Activated CD8-positive, alpha-beta T cell treated with anti-CD3 and anti-CD28 coated beads, Interleukin-2, amount 10 ng/mL, durations not matched to agents 7 days and 5 days (primary cell): ENCODE results near the gene TBC1D2B. TPM values are rescaled to one million over a fixed set of nuclear protein-coding genes. Genes with fewer than 3 reads are reported as not detected.

Experiments used
- ATAC-seq: fragments of 150-1000 bp; cut with Tn5 transposase; one replicate; pipeline ENCODE4 v1.10.0; 2021; ENCODE audit warnings: moderate library complexity
- CTCF ChIA-PET: fragments of 350-600 bp; sonication (Branson Sonifier 250); formaldehyde crosslinking; loops from one replicate; lab custom pipeline; 2021; ENCODE audit warnings: antibody characterized with exemption; lab: Charles Lee
- POLR2A ChIA-PET: fragments of 350-600 bp; sonication (Branson Sonifier 250); formaldehyde crosslinking; loops from one replicate; lab custom pipeline; 2021; ENCODE audit warnings: antibody characterized with exemption; lab: Charles Lee
- DNase-seq: peaks from one replicate; pipeline ENCODE4 v3.0.0-alpha.2; 2020
- H3K27ac Mint-ChIP-seq: one replicate; pipeline ENCODE4 v1.8.0; 2021; ENCODE audit warnings: mild to moderate bottlenecking, mixed read lengths
- H3K27me3 Mint-ChIP-seq: one replicate; pipeline ENCODE4 v1.8.0; 2021; ENCODE audit warnings: low read depth, mixed read lengths
- H3K36me3 Mint-ChIP-seq: one replicate; pipeline ENCODE4 v1.8.0; 2021; ENCODE audit warnings: low read depth, mixed read lengths
- H3K4me1 Mint-ChIP-seq: one replicate; pipeline ENCODE4 v1.8.0; 2021; ENCODE audit warnings: low read depth, mixed read lengths
- H3K4me3 Mint-ChIP-seq: one replicate; pipeline ENCODE4 v1.8.0; 2021; ENCODE audit warnings: mild to moderate bottlenecking, mixed read lengths
- H3K9me3 Mint-ChIP-seq: one replicate; pipeline ENCODE4 v1.8.0; 2022; ENCODE audit warnings: mixed read lengths; ENCODE audit not compliant: insufficient read depth
- total RNA-seq, 2 experiments: library from RNA; stranded (reverse); gene quantifications; one replicate each; pipeline ENCODE4 v1.2.3, GENCODE V29; 2021

TBC1D2B gene
- total RNA-seq, 2 experiments from 2014 or later = 109 to 119 TPM

GRCh38 chr15:78052545-78052944 lies 25.0 kb downstream of the TBC1D2B start:
- POLR2A ChIA-PET = interaction anchor here (0.6 to 5.8 kb wide), 6 partner anchors 9 to 27 kb away, joined by 3 to 71 read pairs (median 21); no protein-coding TSS in a partner anchor
- ATAC-seq (no peak), DNase-seq (peak; percentile 20)
- peaks cover 66% of the 10 kb centered on the region for H3K36me3 Mint-ChIP-seq
- peak overlapping the region; percentile 42 for H3K4me3 Mint-ChIP-seq
- peaks cover 95% of the 10 kb centered on the region for H3K4me1 Mint-ChIP-seq
- no peaks in the 10 kb centered on the region for H3K27me3 Mint-ChIP-seq
- no peaks in the 10 kb centered on the region for H3K9me3 Mint-ChIP-seq
- peak overlapping the region; percentile 94 for H3K27ac Mint-ChIP-seq
- CTCF ChIA-PET = interaction anchor here (0.7 to 21.0 kb wide), 9 partner anchors 8 to 56 kb away, joined by 3 to 305 read pairs (median 7); partner anchors contain the start of gene TBC1D2B

- ChIA-PET CTCF (interaction anchor here (0.7 to 21.0 kb wide), 10 partner anchors 9 to 57 kb away, joined by 3 to 305 read pairs (median 6); partner anchors contain the start of genes SH2D7 and TBC1D2B), POLR2A (interaction anchor here (0.8 to 5.8 kb wide), 6 partner anchors 9 to 27 kb away, joined by 3 to 71 read pairs (median 22); partner anchors contain the start of gene TBC1D2B)
- Mint-ChIP-seq H3K27ac (peak overlapping the region; percentile 94), H3K4me1 (peaks cover 95% of the 10 kb centered on the region), H3K4me3 (peak overlapping the region; percentile 42), H3K9me3 (no peaks in the 10 kb centered on the region), H3K27me3 (no peaks in the 10 kb centered on the region), H3K36me3 (peaks cover 71% of the 10 kb centered on the region)
- no peak for ATAC-seq
- DNase-seq = peak; percentile 19
Measured at GRCh38 chr15:78052001-78052401, 25.5 kb downstream of the TBC1D2B start.

GRCh38 chr15:78051596-78051995 lies 25.9 kb downstream of the TBC1D2B start:
- Mint-ChIP-seq H3K36me3 (peaks cover 75% of the 10 kb centered on the region), H3K9me3 (no peaks in the 10 kb centered on the region), H3K27ac (peak overlapping the region; percentile 94), H3K4me3 (peak overlapping the region; percentile 42), H3K27me3 (no peaks in the 10 kb centered on the region), H3K4me1 (peaks cover 95% of the 10 kb centered on the region)
- CTCF ChIA-PET = interaction anchor here (0.7 to 21.0 kb wide), 10 partner anchors 8 to 57 kb away, joined by 3 to 305 read pairs (median 6); partner anchors contain the start of genes SH2D7 and TBC1D2B
- no peak for DNase-seq
- no peak for ATAC-seq
- POLR2A ChIA-PET = interaction anchor here (1.0 to 5.8 kb wide), 6 partner anchors 9 to 52 kb away, joined by 3 to 71 read pairs (median 26); partner anchors contain the start of gene TBC1D2B

GRCh38 chr15:78050826-78051225 lies 26.7 kb downstream of the TBC1D2B start:
- Mint-ChIP-seq H3K27ac (peak overlapping the region; percentile 94), H3K27me3 (no peaks in the 10 kb centered on the region), H3K9me3 (no peaks in the 10 kb centered on the region), H3K4me1 (peaks cover 95% of the 10 kb centered on the region), H3K36me3 (peaks cover 75% of the 10 kb centered on the region), H3K4me3 (peak overlapping the region; percentile 60)
- ChIA-PET CTCF (interaction anchor here (0.6 to 21.0 kb wide), 11 partner anchors 9 to 58 kb away, joined by 3 to 305 read pairs (median 7); partner anchors contain the start of genes SH2D7 and TBC1D2B), POLR2A (interaction anchor here (1.3 to 5.8 kb wide), 8 partner anchors 8 to 213 kb away, joined by 3 to 71 read pairs (median 10); partner anchors contain the start of genes DNAJA4 and TBC1D2B)
- DNase-seq (no peak), ATAC-seq (no peak)

GRCh38 chr15:78050441-78050809 lies 27.1 kb downstream of the TBC1D2B start:
- ChIA-PET CTCF (interaction anchor here (0.6 to 21.0 kb wide), 10 partner anchors 9 to 58 kb away, joined by 3 to 305 read pairs (median 8); partner anchors contain the start of genes SH2D7 and TBC1D2B), POLR2A (interaction anchor here (1.1 to 5.8 kb wide), 10 partner anchors 9 to 214 kb away, joined by 3 to 71 read pairs (median 6); partner anchors contain the start of genes DNAJA4, SH2D7 and TBC1D2B)
- peaks cover 74% of the 10 kb centered on the region for H3K36me3 Mint-ChIP-seq
- H3K27ac Mint-ChIP-seq = peak overlapping the region; percentile 94
- no peak for DNase-seq
- peak; percentile 15 for ATAC-seq
- H3K27me3 Mint-ChIP-seq = no peaks in the 10 kb centered on the region
- peaks cover 94% of the 10 kb centered on the region for H3K4me1 Mint-ChIP-seq
- H3K4me3 Mint-ChIP-seq = peak overlapping the region; percentile 60
- H3K9me3 Mint-ChIP-seq = no peaks in the 10 kb centered on the region

GRCh38 chr15:78049691-78050440 lies 27.6 kb downstream of the TBC1D2B start:
- CTCF ChIA-PET = interaction anchor here (0.6 to 21.0 kb wide), 10 partner anchors 8 to 59 kb away, joined by 3 to 305 read pairs (median 8); partner anchors contain the start of genes SH2D7 and TBC1D2B
- H3K36me3 Mint-ChIP-seq = peaks cover 73% of the 10 kb centered on the region
- H3K27me3 Mint-ChIP-seq = no peaks in the 10 kb centered on the region

GRCh38 chr15:78048628-78048920 lies 28.9 kb downstream of the TBC1D2B start:
- Mint-ChIP-seq H3K27ac (peak overlapping the region; percentile 94), H3K36me3 (peaks cover 74% of the 10 kb centered on the region), H3K4me3 (peak overlapping the region; percentile 17), H3K9me3 (no peaks in the 10 kb centered on the region), H3K27me3 (no peaks in the 10 kb centered on the region), H3K4me1 (peaks cover 95% of the 10 kb centered on the region)
- ChIA-PET POLR2A (interaction anchor here (1.4 to 3.0 kb wide), 4 partner anchors 14 to 27 kb away, joined by 5 to 27 read pairs (median 14); no protein-coding TSS in a partner anchor), CTCF (interaction anchor here (0.8 to 21.0 kb wide), 10 partner anchors 10 to 139 kb away, joined by 3 to 305 read pairs (median 4); partner anchors contain the start of gene TBC1D2B)
- ATAC-seq (no peak), DNase-seq (no peak)

More at GRCh38 chr15:78049691-78050440, 27.6 kb downstream of the TBC1D2B start:
- peaks cover 94% of the 10 kb centered on the region for H3K4me1 Mint-ChIP-seq
- POLR2A ChIA-PET = interaction anchor here (0.7 to 5.8 kb wide), 12 partner anchors 9 to 214 kb away, joined by 3 to 71 read pairs (median 6); partner anchors contain the start of genes DNAJA4, SH2D7 and TBC1D2B
- peak overlapping the region; percentile 94 for H3K27ac Mint-ChIP-seq
- peak; percentile 80 for DNase-seq
- H3K4me3 Mint-ChIP-seq = peak overlapping the region; percentile 60
- H3K9me3 Mint-ChIP-seq = no peaks in the 10 kb centered on the region
- ATAC-seq = peak; percentile 80

- H3K36me3 Mint-ChIP-seq = peaks cover 74% of the 10 kb centered on the region
- peak overlapping the region; percentile 94 for H3K27ac Mint-ChIP-seq
- peak; percentile 56 for DNase-seq
- peaks cover 96% of the 10 kb centered on the region for H3K4me1 Mint-ChIP-seq
- H3K4me3 Mint-ChIP-seq = peak overlapping the region; percentile 54
- POLR2A ChIA-PET = interaction anchor here (1.3 to 3.0 kb wide), 6 partner anchors 12 to 56 kb away, joined by 5 to 27 read pairs (median 10); no protein-coding TSS in a partner anchor
- ATAC-seq = peak; percentile 28
- no peaks in the 10 kb centered on the region for H3K9me3 Mint-ChIP-seq
- CTCF ChIA-PET = interaction anchor here (0.8 to 21.0 kb wide), 11 partner anchors 9 to 138 kb away, joined by 3 to 305 read pairs (median 4); partner anchors contain the start of gene TBC1D2B
- no peaks in the 10 kb centered on the region for H3K27me3 Mint-ChIP-seq
Measured at GRCh38 chr15:78047761-78048627, 29.5 kb downstream of the TBC1D2B start.

GRCh38 chr15:78046796-78047341 lies 30.6 kb downstream of the TBC1D2B start:
- ATAC-seq (peak; percentile 9), DNase-seq (no peak)
- H3K36me3 Mint-ChIP-seq = peaks cover 73% of the 10 kb centered on the region
- ChIA-PET POLR2A (interaction anchor here (1.3 to 3.0 kb wide), 6 partner anchors 12 to 57 kb away, joined by 5 to 27 read pairs (median 10); no protein-coding TSS in a partner anchor), CTCF (interaction anchor here (0.7 to 21.0 kb wide), 8 partner anchors 8 to 62 kb away, joined by 3 to 305 read pairs (median 6); partner anchors contain the start of gene TBC1D2B)
- H3K27me3 Mint-ChIP-seq = no peaks in the 10 kb centered on the region
- H3K4me1 Mint-ChIP-seq = peaks cover 96% of the 10 kb centered on the region
- H3K4me3 Mint-ChIP-seq = peak overlapping the region; percentile 54
- no peaks in the 10 kb centered on the region for H3K9me3 Mint-ChIP-seq
- H3K27ac Mint-ChIP-seq = peak overlapping the region; percentile 94

- Mint-ChIP-seq H3K4me3 (no peak overlapping the region), H3K27me3 (no peaks in the 10 kb centered on the region), H3K36me3 (peaks cover 67% of the 10 kb centered on the region), H3K9me3 (no peaks in the 10 kb centered on the region), H3K4me1 (peaks cover 94% of the 10 kb centered on the region), H3K27ac (peak overlapping the region; percentile 62)
- CTCF ChIA-PET = interaction anchor here (1.2 to 21.0 kb wide), 4 partner anchors 10 to 63 kb away, joined by 6 to 305 read pairs (median 15); partner anchors contain the start of gene TBC1D2B
- POLR2A ChIA-PET = no interaction called here
- DNase-seq = no peak
- no peak for ATAC-seq
Measured at GRCh38 chr15:78045189-78045588, 32.3 kb downstream of the TBC1D2B start.
